ENCODE results near the gene LRP10. TPM values are rescaled to one million over a fixed set of nuclear protein-coding genes. Genes with fewer than 3 reads are reported as not detected.

LRP10 gene
- polyA plus RNA-seq, 1 experiment = 308 TPM

GRCh38 chr14:22837114-22837749 lies 34.3 kb upstream of the LRP10 start:
- no peak for TF ChIP-seq CTCF (IDR thresholded peaks at IDR 0.05; ENCODE audit: insufficient read depth, low read depth, low read length)
- Histone ChIP-seq H3K27me3 (ENCODE audit: control insufficient read depth, insufficient read depth, low read length) (no peaks in the 10 kb centered on the region), H3K4me3 (ENCODE audit: low read depth, low read length) (peak overlapping the region; percentile 83), H3K36me3 (ENCODE audit: control insufficient read depth, insufficient read depth, low read length) (peaks cover 17% of the 10 kb centered on the region)
- CTCF ChIA-PET = interaction anchor here (0.6 to 9.9 kb wide), 9 partner anchors 14 to 315 kb away, joined by 3 to 246 read pairs (median 5); partner anchors contain the start of gene RBM23
- POLR2A ChIA-PET = interaction anchor here (0.9 to 1.6 kb wide), 4 partner anchors 11 to 16 kb away, joined by 3 to 8 read pairs (median 6); no protein-coding TSS in a partner anchor
- no peak for DNase-seq (ENCODE audit: low read depth)

GRCh38 chr14:22837750-22838538 lies 33.6 kb upstream of the LRP10 start:
- POLR2A ChIA-PET = interaction anchor here (0.6 to 1.6 kb wide), 4 partner anchors 10 to 34 kb away, joined by 5 to 8 read pairs (median 6); no protein-coding TSS in a partner anchor

GRCh38 chr14:22838631-22839041 lies 32.9 kb upstream of the LRP10 start:
- Histone ChIP-seq H3K27me3 (ENCODE audit: control insufficient read depth, insufficient read depth, low read length) (no peaks in the 10 kb centered on the region), H3K4me3 (ENCODE audit: low read depth, low read length) (peak overlapping the region; percentile 83), H3K36me3 (ENCODE audit: control insufficient read depth, insufficient read depth, low read length) (peaks cover 31% of the 10 kb centered on the region)
- TF ChIP-seq CTCF (IDR thresholded peaks at IDR 0.05; ENCODE audit: insufficient read depth, low read depth, low read length) = no peak
- ChIA-PET POLR2A (interaction anchor here (1.1 kb wide), 1 partner anchor 13 kb away, joined by 21 read pairs; no protein-coding TSS in a partner anchor), CTCF (interaction anchor here (0.7 to 9.9 kb wide), 6 partner anchors 11 to 464 kb away, joined by 3 to 246 read pairs (median 5); partner anchors contain the start of gene OXA1L)
- DNase-seq (ENCODE audit: low read depth) = peak; percentile 21

More at GRCh38 chr14:22837750-22838538, 33.6 kb upstream of the LRP10 start:
- peak overlapping the region; percentile 83 for H3K4me3 ChIP-seq (ENCODE audit: low read depth, low read length)
- TF ChIP-seq CTCF (IDR thresholded peaks at IDR 0.05; ENCODE audit: insufficient read depth, low read depth, low read length) = no peak
- no peaks in the 10 kb centered on the region for H3K27me3 ChIP-seq (ENCODE audit: control insufficient read depth, insufficient read depth, low read length)
- H3K36me3 ChIP-seq (ENCODE audit: control insufficient read depth, insufficient read depth, low read length) = peaks cover 24% of the 10 kb centered on the region
- DNase-seq (ENCODE audit: low read depth) = no peak
- CTCF ChIA-PET = interaction anchor here (0.7 to 9.9 kb wide), 9 partner anchors 10 to 465 kb away, joined by 3 to 246 read pairs (median 6); partner anchors contain the start of genes OXA1L and RBM23

GRCh38 chr14:22839159-22839779 lies 32.3 kb upstream of the LRP10 start:
- peak overlapping the region; percentile 83 for H3K4me3 ChIP-seq (ENCODE audit: low read depth, low read length)
- no peaks in the 10 kb centered on the region for H3K27me3 ChIP-seq (ENCODE audit: control insufficient read depth, insufficient read depth, low read length)
- no peak for DNase-seq (ENCODE audit: low read depth)
- TF ChIP-seq CTCF (IDR thresholded peaks at IDR 0.05; ENCODE audit: insufficient read depth, low read depth, low read length) = no peak
- POLR2A ChIA-PET = interaction anchor here (1.1 kb wide), 1 partner anchor 12 kb away, joined by 21 read pairs; no protein-coding TSS in a partner anchor
- CTCF ChIA-PET = interaction anchor here (1.3 to 9.9 kb wide), 4 partner anchors 12 to 91 kb away, joined by 4 to 246 read pairs (median 46); no protein-coding TSS in a partner anchor
- peaks cover 34% of the 10 kb centered on the region for H3K36me3 ChIP-seq (ENCODE audit: control insufficient read depth, insufficient read depth, low read length)
